GM12892 (cell line): ENCODE results near the gene KL.

Experiments
- POLR2A ChIP-seq: IDR thresholded peaks from 2 replicates; pipeline ENCODE4 v1.6.1; 2011; ENCODE audit warnings: low read depth, low read length, control low read depth
- POLR2AphosphoS5 ChIP-seq: IDR thresholded peaks from 2 replicates; pipeline ENCODE4 v1.6.1; 2011; ENCODE audit warnings: low read depth, low read length, control low read depth
- TAF1 ChIP-seq: IDR thresholded peaks from 2 replicates; pipeline ENCODE4 v1.6.1; 2011; ENCODE audit warnings: low read depth, mild to moderate bottlenecking, control low read depth, low read length, borderline replicate concordance

DNA sequence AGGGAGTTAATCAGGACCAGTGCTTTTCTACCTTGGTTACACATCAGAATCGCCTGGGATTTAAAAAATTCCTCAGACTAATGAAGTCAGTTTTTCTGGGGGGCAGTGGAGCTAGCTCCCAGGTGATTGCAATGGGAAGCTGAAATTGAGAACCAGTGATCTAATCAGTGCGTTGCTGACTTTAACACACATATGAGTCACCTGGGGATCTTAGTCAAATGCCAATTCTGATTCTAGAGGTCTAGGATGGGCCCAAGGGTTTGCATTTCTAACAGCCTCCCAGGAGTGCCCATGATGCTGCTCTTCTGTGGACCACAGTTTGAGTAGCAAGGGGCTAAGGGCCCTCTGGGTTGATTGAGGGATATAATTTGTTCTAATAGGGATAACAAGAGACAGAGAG is 54.5 kb downstream of the KL start:
- TF ChIP-seq POLR2A (no peak), POLR2AphosphoS5 (no peak), TAF1 (no peak)
